HG03342 (cell line): ENCODE measurements around the gene SLCO4C1.
A peak's percentile ranks its signal among the peaks of the same experiment; 100 is the strongest.
"Not testable (repeated sequence)": the region's sequence is repeated elsewhere in the genome, so short reads cannot be mapped to it uniquely, and the experiment has no call there.

ENCODE experiments used
- ATAC-seq: cut with Tn5 transposase; IDR thresholded peaks from one replicate; pipeline ENCODE4 v1.9.1; 2021; ENCODE audit warnings: mild to moderate bottlenecking, moderate library complexity; ENCODE audit not compliant: unreplicated experiment

Gene SLCO4C1, protein sequence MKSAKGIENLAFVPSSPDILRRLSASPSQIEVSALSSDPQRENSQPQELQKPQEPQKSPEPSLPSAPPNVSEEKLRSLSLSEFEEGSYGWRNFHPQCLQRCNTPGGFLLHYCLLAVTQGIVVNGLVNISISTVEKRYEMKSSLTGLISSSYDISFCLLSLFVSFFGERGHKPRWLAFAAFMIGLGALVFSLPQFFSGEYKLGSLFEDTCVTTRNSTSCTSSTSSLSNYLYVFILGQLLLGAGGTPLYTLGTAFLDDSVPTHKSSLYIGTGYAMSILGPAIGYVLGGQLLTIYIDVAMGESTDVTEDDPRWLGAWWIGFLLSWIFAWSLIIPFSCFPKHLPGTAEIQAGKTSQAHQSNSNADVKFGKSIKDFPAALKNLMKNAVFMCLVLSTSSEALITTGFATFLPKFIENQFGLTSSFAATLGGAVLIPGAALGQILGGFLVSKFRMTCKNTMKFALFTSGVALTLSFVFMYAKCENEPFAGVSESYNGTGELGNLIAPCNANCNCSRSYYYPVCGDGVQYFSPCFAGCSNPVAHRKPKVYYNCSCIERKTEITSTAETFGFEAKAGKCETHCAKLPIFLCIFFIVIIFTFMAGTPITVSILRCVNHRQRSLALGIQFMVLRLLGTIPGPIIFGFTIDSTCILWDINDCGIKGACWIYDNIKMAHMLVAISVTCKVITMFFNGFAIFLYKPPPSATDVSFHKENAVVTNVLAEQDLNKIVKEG

DNA sequence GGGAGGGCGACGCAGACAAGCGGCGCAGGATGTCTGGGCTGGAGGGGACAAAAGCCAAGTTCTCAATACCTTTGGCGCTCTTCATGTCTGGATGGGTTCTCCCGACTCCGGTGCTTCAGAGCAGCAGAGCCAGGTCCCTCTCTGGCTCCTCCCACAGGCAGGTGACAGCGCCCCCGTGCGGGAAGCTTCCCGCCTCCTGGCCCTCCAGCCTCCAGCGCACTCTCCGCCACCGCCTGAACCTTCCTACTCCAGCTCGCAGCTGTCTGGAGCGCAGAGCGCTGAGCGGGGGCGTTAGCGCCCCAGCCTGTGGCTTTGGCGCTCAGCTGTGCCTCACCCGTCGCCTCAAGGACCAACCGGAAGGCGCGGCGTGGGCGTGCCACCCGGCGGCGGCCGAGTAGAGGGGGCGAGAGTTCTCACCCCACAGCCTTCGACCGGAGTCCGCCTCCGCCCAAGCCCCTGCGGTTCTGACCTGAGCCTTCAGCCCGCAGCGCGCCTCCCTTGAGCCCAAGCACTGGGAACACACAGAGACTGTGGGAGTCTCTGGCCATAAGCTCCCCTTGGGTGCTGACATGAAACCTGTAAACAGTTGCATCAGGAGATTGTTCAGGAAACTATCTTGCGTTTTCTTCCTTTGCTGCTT lies at the start of gene SLCO4C1:
Gene SLCO4C1, minus strand, starts transcription at position 107 of the 640 bp plus-strand sequence. Its CDS starts 22 bp downstream, at position 85.
- ATAC-seq, result peak; percentile 95

DNA sequence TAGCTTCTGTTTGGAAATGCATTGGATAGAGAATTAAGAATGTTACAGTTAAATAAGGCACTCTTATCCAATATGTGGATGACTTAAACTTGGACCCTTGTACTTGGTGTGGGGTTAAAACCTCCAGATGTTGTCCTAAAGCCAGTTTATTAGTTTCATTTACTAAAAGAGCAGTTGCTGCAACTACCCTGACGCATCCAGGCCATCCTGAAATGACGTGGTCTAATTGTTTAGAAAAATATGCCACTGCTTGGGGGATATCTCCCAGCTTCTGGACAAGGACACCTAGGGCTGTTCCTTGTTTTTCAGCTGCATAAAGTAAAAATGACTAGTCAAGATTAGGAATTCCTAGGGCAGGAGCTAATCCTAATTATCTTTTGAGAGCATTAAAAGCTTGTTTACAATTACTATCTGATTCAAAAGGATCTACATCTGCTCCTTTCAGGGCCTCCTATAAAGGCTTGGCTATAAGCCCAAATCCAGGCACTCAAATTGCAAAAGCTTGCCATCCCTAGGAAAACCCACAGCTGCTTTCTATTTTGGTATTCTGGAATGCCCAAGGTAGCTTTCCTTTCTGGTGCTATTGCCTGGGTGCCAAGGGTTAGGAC lies 45.7 kb upstream of the SLCO4C1 start:
- ATAC-seq, result no peak

DNA sequence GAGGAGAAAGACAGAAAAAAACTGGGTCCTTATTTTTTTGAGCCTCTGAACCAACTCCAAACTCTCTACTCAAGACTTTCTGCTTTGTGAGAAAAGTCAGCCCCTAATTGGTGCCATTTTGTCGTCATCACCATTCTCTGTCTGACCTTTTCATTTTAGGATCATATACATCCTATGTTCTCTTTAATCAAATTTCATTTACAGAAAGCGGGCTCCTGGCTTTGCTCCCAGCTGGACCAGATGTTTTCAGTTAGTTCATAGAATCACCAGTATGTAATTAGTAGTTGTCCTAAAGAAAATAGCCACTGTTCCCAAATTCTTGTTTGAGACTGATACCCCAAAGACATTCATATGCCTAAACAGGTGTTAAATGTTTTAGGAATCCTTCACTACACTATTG lies 28.6 kb upstream of the SLCO4C1 start:
- no peak for ATAC-seq

DNA sequence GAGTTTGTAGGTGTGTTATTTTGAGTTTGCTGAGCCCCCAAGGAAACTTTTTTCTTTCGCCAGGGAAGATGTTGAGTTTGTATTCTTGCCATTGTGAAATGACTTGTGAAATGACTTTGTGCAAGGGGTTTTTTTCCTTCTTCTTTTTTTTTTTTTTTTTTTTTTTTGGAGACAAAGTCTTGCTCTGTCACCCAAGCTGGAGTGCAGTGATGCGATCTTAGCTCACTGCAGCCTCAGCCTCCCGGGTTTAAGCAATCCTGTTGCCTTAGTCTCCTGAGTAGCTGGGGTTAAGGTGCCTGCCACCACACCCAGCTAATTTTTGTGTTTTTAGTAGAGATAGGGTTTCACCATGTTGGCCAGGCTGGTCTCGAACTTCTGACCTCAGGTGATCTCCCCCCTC lies 22.7 kb upstream of the SLCO4C1 start:
- not testable (repeated sequence) for ATAC-seq

DNA sequence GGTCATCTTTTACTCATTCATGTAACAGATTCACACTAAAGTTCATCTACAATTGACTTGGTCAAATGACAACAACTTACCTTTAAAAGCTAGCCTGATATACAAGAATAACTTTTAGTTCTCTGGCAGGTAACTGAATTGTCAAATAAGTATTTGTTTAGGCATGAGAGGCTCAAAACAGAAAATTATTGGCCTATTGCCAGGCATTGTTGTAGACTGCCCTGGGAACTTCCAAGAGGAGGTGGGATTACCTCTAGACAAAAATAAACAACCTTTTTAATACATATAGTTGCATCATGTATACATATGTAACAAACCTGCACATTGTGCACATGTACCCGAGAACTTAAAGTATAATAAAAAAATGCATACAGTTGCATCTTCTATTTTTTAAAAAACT lies 18.2 kb upstream of the SLCO4C1 start:
- no peak for ATAC-seq

DNA sequence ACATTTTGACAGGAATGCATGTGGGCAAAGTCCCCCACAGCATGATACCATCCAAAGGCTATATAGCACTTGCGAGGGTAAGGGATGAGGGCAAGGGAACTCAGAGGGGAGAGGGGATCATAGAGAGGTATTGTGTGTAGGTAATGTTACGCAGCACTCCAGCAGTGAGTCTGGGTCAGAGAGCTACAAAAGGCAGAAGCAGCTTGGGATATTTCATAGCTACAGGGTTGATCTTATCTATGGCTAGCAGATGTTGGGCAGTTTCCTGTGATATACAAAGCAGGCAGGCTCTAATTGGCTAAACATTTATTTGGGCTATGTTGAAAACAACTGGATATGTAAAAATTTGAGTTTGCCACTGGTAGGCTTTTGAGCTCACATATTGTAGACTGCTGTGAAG lies 17.8 kb upstream of the SLCO4C1 start:
- ATAC-seq, result no peak

DNA sequence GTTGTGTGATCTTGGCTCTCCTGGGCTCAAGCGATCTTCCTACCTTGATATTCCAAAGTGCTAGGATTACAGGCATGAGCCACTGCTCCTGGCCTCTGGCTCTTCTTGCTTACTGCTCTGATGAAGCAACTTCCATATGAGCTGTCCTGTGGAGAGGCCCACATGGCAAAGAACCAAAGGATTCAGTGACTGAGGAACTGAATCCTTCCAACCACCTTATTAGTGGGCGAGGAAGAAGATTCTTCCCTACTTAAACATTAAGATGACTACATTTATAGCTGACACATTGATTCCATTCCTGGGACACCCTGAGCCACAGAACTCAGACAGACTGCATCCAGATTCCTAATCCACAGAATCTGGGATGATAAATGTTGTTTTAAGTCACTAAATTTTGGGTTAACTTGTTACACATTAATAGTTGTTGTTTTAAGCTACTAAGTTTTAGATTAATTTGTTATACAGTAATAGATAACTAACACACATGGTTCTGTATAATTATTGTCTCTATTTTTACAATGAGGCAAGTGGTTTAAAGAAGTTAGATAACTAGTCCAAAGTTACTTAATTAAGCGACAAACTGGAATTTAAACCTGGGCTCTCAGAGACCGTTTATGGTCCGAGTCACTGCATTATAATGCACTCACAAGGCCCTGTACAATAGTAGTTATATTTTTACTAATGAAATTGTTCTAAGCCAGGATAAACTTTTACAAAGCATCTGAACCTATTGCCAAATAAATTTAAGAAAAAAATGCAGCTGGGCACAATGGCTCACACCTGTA lies 16.7 kb upstream of the SLCO4C1 start:
- ATAC-seq, result no peak

DNA sequence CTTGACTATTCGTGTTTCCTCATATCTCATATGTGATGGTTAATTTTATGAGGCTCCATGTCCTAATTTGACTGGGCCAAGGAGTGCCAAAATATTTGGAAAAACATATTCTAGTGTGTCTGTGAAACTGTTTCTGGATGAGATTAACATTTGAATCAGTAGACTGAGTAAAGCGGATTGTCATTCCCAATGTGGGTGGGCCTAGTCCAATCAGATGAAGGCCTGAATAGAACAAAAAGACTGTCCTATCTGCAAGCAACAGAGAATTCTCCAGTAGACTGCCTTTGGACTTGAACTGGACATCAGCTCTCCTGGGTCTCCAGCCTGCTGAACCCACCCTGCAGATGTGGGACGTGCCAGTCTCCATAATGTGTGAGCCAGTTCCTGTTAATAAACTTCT lies 13.5 kb upstream of the SLCO4C1 start:
- ATAC-seq, result no peak

DNA sequence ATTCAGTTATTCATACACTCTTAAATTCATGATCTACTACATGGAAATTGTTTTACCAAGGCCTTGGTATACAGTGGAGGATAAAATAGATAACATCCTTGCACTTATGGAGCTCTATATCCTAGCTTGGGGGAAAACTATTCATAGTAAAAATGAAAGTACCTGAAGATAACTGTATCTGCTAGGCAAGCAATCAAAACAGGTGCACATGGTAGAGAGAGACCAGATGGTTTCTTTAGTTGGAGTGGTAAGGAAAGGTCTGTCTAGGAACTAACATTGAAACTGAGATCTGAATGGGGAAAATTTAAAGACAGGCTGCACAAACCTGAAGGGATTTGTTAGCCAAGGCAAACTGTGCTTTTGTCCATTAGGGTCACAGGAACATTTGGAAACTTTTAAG lies 11.1 kb upstream of the SLCO4C1 start:
- no peak for ATAC-seq

DNA sequence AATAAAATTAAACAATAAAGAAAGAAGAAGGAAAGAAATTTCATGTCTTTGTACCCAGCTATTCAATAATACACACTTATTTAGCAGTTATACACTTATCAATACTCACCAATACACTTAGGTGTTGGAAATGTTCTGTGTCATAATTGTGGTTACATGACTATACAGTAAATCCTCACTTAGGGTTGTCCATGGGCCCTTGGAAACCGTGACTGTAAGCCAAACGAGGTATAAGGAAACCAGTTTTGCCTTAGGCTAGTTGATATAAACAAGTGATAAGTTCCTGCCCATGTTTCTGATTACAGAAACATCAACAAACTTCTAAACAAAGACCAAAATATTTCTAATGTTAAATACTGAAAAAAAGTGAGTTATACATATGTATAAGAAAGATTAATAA lies 10.0 kb upstream of the SLCO4C1 start:
- ATAC-seq, result no peak

DNA sequence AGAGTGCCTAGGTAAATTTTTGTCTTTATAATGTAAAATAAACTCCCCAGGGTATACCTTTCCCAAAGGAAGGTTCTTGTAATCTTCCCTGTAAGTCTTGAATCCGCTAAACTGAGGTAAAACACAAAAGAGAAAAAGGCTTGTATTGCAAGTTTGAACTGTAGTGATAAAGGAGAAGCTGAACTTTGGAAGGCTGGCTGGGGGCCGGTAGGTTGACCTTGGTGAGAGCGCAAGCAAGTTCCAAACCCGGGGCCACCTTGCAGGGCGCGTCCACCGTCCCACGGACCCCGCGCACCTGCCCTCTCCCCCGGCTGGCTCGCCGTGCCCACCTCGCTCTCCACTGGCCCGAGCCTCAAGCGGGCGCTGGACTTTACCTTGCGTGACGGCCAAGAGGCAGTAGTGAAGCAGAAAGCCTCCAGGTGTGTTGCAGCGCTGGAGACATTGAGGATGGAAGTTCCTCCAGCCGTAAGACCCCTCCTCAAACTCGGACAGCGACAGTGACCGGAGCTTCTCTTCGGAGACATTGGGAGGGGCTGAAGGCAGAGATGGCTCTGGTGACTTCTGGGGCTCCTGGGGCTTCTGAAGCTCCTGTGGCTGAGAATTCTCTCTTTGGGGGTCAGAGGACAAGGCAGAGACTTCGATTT lies 428 bp downstream of the SLCO4C1 start:
- ATAC-seq, result peak; percentile 1

DNA sequence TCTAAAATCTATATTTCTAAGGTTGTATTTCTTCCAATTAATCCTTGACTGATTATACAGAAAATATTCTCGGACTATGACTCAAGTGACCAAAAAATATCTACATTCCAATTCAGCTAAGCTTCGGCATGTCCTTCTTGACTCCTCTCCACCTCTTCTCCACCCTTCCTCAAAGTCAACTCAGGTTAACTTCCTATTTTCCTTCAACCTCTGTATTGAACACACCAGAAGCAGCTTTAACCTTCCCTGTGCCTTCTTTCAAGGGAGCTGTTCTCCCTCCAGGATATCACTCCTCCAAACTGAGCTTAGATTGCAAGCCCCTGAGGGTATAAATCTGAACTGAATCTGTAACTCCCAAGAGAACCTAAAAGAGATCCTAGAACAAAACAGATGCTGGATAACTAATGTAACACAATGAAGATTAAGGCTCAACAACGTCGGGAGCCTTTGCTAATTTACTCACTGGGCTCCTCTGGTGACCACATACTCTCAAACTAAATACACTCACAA lies 1.1 kb downstream of the SLCO4C1 start:
- no peak for ATAC-seq

DNA sequence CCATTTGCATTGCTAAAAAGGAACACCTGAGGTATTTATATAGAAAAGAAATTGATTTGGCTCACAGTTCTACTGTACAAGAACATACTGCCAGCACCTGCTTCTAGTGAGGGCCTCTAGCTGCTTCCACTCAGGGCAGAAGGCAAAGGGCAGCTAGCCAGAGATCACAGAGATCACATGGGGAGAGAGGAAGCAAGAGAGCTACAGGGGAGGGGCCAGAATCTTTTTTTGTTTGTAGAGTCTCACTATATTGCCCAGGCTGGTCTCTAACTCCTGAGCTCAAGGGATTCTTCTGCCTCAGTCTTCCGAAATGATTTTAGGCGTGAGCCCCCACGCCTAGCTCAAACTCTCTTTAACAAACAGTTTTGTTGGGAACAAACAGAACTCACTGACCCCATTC lies 6.1 kb downstream of the SLCO4C1 start:
- no peak for ATAC-seq

DNA sequence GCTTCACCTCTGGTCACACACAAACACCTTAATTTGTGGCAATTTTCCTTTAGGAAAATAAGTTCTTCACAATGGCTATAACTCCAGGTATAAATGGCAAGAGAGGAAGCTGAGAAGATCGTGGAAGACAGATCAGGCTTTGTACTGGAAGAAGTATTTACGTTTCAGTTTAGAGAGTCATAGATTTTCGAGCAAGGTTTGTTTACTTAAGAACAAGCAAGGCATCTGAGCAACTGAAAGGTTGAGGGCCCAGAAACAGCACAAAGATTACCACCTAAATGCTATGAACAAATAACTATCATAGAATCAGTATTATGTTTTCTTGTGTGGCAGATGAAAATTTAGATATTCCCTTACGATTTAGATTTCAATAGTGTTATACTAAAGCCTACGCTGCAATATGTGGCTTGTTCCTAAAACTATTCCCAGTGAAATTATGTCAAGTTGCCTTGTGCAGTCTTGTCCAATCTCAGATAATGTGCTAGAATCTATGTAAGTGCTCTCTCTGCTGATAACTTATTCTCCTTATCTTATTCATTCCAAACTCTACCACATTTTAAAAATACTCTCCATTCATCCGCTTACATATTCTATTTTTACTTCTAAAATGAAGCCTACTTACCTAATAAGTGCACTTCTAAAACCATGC lies 6.7 kb downstream of the SLCO4C1 start:
- no peak for ATAC-seq

DNA sequence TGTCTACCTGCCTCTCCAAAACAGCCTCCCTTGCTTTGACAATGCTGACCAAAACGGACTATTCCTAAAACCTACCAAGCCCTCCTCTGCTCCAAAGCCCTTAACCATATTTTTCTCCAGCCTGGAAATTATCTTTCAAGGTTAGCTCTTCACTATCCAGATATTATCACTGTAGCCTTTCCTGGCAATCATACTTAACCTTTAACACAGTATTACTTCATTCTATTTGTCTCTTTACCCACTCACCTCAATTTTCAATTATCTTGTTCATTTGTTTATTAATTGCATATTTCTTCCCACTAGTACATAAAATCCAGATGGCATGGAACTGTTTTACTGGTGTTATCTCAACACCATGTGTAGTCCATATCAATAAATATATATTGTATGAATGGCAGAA lies 7.5 kb downstream of the SLCO4C1 start:
- no peak for ATAC-seq

DNA sequence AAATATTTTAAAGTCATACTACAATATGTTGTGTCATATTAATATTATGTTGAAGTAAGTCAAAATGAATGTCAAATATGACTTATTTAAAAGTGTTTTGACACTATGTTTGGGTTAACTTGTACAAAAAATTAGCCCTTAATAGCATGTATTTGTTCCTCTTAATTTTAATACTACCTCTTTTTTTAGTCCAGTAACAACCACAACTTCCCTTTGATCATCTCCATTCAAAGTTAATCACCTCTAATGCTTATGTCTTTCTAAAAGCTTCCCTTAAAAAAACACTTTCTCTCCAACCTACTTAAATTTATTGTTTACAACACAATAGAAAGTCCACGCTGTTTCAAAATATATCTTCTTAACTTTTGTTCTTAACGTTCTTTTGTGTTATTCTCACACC lies 9.6 kb downstream of the SLCO4C1 start:
- ATAC-seq, result no peak

DNA sequence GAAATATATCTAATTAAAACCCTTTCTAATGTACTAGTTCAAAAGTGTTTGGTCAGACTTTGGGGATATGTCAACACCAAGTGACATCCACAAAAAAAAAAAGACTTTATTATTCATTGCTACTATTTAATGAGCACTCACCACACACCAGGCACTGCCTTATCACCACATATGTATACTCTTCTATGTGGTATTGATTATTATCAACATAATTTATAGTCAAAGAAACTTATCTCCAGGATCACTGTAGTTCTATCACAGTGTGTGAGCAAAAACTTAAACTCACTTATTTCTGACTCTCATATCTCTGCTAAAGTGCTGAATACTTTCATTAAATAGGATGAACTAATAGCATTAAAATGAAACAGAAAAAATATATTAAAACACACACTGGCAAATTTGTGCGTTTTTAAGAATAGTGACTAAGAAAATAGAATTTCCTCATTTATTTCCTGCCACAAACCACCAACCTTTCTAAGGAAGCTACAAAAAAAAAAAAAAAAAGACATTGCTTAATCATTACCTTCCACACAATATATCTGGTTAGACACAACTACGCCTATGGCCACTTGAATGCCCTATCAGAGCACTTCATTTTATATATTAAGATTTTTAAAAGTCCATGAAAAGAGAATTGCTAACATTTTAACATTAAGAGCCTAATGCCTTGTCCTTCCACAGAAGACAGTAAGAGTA lies 12.8 kb downstream of the SLCO4C1 start:
- ATAC-seq, result no peak

DNA sequence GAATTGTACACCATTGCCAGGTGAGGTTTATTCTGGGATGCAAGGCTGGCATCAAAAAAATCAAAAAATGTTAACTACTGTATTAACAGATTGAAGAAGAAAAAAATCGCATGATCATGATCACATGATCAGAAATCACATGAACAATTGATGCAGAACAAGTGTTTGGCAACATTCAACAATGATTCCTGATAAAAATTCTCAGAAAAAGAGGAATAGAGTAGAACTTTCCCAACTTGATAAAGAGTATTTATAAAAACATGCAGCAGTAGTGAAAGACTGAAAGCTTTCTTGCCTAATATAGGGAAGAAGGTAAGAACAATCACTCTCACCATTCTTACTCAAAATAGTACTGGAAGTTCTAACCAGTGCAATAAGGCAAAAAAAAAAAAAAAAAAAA lies 16.4 kb downstream of the SLCO4C1 start:
- no peak for ATAC-seq

DNA sequence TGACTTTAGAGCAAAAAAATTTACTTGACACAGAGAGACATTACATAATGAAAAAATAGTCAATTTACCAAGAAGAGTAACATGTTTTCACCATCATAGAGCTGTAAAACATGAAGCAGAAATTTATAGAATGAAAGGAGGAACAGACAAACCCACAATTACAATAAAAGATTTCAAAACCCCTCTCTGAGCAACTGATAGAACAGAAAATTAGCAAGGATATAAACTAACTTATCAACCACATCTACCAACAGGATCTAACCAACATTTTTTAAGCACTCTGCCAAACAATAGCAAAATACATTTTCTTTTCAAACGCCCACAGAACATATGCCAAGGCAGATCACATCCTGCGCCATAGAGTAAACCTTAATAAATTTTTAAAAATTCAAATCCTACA lies 17.9 kb downstream of the SLCO4C1 start:
- ATAC-seq, result no peak
